HG02588 (cell line): ENCODE results near the gene C10orf67.
A peak's percentile ranks its signal among the peaks of the same experiment; 100 is the strongest.
"Not testable (repeated sequence)": the region's sequence is repeated elsewhere in the genome, so short reads cannot be mapped to it uniquely, and the experiment has no call there.

ENCODE experiments used
- ATAC-seq: cut with Tn5 transposase; IDR thresholded peaks from one replicate; pipeline ENCODE4 v1.9.1; 2021; ENCODE audit warnings: mild to moderate bottlenecking, moderate library complexity; ENCODE audit not compliant: unreplicated experiment

C10orf67 gene

GRCh38 chr10:23362879-23363792, 18.5 kb upstream of the C10orf67 start:
- ATAC-seq, result peak; percentile 41

DNA sequence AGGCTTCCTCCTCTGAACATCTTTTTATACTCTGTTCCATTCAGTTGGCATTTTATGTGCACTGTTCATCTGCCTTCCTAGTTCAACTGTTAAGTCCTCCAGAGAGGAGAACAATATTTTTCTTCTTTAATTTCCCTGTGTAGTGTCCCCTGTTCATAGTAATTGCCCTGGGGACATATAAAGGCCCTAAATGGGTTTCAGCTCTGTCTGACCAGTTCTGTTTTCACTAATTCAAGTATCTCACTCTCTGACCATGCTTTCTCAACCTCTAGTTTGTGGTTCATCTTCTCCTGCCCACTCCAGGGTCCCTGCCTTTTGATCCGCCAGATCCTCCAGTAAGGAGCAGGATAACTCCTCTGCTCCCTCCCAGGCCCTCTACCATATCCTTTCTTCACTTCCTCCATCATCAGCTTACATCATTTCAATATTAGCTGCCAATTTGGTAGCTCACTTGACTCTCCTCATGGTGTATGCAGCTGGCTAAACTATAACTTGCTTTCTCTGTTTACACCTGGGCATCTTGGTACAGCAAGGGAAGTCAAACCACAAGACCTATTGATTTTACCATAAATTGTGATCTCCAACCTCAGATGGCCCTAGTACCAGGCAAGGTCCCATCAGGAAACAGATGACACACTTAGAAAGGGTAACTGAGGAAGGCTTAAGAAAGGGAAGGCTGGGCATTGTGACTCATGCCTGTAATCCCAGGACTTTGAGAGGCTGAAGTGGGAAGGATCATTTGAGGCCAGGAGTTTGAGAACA, 17.7 kb upstream of the C10orf67 start:
- ATAC-seq, result peak; percentile 44

GRCh38 chr10:23361665-23362064, 17.1 kb upstream of the C10orf67 start:
- ATAC-seq, result no peak

DNA sequence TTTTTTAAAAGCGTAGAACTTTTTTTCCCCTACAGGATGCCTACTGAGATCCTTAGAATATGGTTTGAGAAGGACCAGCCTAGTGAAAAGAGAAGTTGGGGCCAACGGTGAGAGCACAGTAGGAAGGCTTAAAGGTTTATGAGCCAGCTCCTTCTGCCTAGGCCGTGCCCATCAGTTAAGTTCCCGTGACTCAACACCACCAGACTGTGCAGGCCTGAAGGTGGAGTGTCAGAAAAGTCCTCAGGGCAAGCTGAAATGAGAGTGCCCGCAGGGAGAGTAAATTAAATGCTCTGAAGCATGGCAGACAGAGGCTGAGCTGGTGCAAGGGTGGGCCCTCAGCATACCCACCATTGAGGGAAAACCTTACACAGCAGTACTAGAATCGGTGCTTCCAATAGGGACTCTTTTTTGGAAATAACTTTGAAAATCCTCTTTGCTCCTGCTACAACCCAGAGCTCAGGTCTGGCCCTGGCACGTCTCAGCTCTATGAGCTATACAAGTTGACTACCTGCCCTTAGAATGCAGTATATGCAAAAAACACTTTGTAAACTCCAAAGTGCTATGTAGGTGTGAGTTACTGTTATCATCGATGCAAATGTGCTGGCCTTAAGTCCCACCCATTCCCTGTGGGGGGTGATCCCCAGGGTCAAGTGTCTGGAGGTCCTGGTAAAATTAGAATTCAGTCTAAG, 15.2 kb upstream of the C10orf67 start:
- no peak for ATAC-seq

GRCh38 chr10:23358357-23358756, 13.8 kb upstream of the C10orf67 start:
- ATAC-seq, result no peak

- ATAC-seq, result no peak
These were observed 10.2 kb upstream of the C10orf67 start for GRCh38 chr10:23354630-23355279.

DNA sequence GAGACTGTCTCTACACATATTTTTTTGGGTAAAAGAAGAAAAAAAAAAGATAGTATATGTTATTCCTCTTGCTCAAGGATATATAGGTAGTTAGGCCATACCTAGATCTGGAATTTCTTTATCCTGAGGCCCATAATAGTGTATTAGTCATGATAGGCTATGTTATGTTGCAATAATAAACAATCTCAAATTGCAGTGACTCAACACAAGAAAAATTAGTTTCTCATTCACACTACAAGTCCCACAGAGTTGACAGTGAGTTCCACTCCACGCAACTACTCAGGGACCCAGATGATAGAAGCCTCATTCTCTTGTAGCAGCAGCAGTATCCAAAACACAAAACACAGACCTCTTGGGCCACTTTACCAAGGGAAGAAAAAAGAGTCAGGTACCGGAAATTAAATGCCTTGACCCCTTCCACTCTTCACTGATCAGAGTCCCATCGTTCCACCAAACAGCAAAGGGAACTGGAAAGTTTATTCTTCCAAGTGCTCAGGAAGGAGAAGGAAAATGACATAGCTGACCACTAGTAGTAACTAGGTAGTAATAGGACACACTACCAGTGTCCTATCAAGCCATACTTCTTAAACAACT, 7.4 kb upstream of the C10orf67 start:
- ATAC-seq, result no peak

- not testable (repeated sequence) for ATAC-seq
These were observed 6.1 kb upstream of the C10orf67 start for GRCh38 chr10:23350706-23351105.

DNA sequence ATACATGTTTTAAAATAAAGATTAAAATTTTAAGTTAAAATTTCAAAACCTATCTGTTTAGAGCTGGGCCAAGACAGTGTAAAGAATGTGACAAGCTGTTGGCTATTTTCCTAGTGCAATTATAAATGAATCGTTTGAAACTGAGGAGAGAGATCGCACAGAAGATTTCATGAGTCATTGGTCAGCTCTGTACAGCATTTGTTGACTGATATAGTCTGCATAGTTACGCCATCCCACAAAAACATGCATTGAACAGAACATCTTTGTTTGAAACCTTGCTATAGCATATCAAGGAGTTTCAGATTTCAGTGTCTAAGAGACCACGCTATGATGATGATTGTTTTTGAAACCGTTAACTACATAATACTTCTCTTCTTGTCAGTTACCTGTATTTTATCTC, 1.3 kb upstream of the C10orf67 start:
- ATAC-seq, result no peak

DNA sequence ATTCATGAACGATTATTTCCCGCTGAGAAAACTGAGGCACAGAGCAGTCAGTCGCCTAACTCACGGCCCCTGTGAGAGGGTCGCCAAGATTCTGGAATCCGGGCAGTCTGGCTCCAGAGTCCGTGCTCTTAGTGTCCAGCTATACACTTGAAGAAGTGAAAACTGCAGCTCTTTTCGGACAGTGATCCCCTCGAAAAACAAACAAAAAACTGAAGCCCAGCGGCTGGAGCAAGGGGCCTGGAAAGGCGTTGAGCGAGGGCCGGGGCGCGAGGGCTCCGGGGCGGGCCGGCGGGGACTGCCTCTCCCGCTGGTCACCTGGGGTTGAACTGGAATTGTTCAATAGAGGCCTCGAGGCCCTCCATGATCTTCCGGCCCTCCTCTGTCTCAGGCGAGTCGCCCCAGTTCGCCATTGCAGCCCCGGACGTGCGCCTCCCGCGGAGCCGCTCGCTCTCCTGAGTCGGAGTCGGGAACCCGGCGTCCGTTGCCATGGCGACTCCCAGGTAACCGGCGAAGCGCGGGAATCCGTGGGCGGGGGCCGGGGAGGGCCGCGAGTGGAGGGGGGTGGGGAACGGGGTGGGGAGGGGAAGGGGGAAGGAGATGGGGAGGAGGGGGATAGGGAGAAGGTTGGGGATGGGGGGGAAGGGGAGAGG, 881 bp downstream of the C10orf67 start:
- ATAC-seq, result no peak

DNA sequence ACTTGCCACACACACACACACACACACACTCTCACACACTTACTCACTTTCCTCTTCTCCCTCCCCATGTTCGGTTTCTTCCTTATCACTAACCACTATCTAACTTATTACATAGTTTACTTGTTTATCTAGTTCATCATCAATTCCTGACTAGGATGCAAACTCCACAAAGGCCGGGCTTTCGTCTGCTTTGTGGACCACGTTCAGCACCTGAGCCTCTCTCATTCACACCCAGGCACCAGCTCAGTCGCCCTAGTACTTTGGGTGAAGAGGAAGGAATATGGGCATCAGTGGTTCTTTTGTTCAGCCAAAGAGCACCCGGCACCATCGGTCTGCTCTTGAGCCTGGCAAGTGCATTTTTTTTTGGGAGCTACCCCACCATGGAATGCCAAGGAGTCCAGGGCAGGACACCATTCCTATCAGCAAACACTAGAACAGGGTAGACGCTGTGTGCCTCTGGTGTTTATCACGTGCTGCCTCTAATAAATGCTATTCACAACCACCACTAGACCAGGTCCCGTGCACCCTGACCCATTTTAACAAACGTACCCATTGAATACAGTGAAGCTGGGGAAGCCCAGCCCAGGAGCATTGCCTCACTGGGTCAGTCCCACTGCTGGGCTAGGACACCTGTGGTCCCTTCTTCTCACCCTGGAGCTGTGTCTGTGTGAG, 2.2 kb downstream of the C10orf67 start:
- no peak for ATAC-seq

DNA sequence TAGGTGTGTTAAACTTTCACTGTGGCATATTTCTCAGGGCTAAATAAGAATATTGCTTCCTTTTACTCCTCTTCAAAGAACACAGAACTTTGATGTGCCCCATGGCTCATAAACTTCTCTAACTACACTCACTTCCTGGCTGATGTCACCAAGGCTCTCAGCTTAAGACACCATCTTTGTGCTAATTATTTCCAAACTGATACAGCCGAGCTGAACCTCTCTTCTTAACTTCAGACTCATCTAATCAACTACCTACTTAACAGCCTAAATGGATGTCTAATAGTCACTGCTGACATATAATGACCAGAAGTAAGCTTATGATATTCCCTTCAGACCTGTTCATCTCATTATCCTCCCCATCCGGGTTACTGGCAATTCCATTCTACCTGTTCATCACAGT, 3.6 kb downstream of the C10orf67 start:
- no peak for ATAC-seq

- ATAC-seq, result no peak
These were observed 4.2 kb downstream of the C10orf67 start for GRCh38 chr10:23340354-23340753.

GRCh38 chr10:23338886-23339285, 5.7 kb downstream of the C10orf67 start:
- no peak for ATAC-seq

- ATAC-seq, result no peak
These were observed 6.3 kb downstream of the C10orf67 start for GRCh38 chr10:23338155-23338828.

GRCh38 chr10:23337616-23338015, 7.0 kb downstream of the C10orf67 start:
- no peak for ATAC-seq

- no peak for ATAC-seq
These were observed 12.9 kb downstream of the C10orf67 start for GRCh38 chr10:23331567-23332301.

DNA sequence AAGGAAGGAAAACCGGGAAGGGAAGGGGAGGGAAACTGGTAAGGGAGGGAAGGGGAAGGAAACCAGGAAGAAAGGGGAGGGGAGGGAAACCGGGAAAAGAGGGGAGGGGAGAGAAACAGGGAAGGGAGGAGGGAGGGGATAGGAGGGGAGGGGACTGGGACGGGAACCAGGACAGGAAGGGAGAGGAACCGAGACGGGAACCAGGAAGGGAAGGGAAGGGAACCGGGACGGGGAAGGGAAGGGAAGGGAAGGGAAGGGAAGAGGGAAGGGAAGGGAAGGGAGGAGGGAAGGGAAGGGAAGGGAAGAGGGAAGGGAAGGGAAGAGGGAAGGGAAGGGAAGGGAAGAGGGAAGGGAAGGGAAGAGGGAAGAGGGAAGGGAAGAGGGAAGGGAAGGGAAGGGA, 13.6 kb downstream of the C10orf67 start:
- no peak for ATAC-seq
